WTC11 (cell line): ENCODE measurements around the gene HINT2.

ENCODE experiments used
- CTCF ChIP-seq: fragments of 200-600 bp; IDR thresholded peaks from 2 replicates; pipeline ENCODE4 v1.8.0; 2022; ENCODE audit warnings: antibody characterized with exemption
- KAT7 ChIP-seq: sonication (generic); formaldehyde crosslinking; IDR thresholded peaks from 2 replicates; pipeline ENCODE4 v1.8.1; 2023; ENCODE audit warnings: missing genetic modification reagents, mild to moderate bottlenecking, borderline replicate concordance
- SP1 ChIP-seq: sonication (generic); formaldehyde crosslinking; conservative IDR thresholded peaks from 2 replicates; pipeline ENCODE4 v1.8.1; 2022; ENCODE audit warnings: missing genetic modification reagents
- USF2 ChIP-seq: sonication (generic); formaldehyde crosslinking; IDR thresholded peaks from 2 replicates; pipeline ENCODE4 v1.8.1; 2023; ENCODE audit warnings: mild to moderate bottlenecking, missing genetic modification reagents, moderate library complexity
- ZSCAN18 ChIP-seq: fragments of 250-450 bp; sonication (Bioruptor Pico); IDR thresholded peaks from 2 replicates; pipeline ENCODE4 v2.1.2; 2022; ENCODE audit warnings: mild to moderate bottlenecking, moderate library complexity

GRCh38 chr9:35828716-35829083, 13.9 kb upstream of the HINT2 start, which contains the start of gene FAM221B:
- TF ChIP-seq CTCF, result no peak
- no peak for TF ChIP-seq KAT7 (CRISPR knock-in tag)
- no peak for TF ChIP-seq USF2 (CRISPR knock-in tag)
- no peak for TF ChIP-seq ZSCAN18 (CRISPR knock-in tag)
- no peak for TF ChIP-seq SP1 (CRISPR knock-in tag)
